IMR-90 (cell line): Measurements from ENCODE around the gene NAPB. TPM values are rescaled to one million over a fixed set of nuclear protein-coding genes. Genes with fewer than 3 reads are reported as not detected.
A peak's percentile ranks its signal among the peaks of the same experiment; 100 is the strongest.

Experiments used
- ATAC-seq: fragments of 200-7000 bp; cut with Tn5 transposase; 2 replicates; pipeline ENCODE4 v1.9.1; 2020; ENCODE audit warnings: low read depth, mild to moderate bottlenecking, moderate library complexity
- BruUV-seq: library from RNA; stranded (reverse); fragments of 400-500 nt; replicated peaks from 2 replicates; lab custom pipeline; 2021; lab: Mats Ljungman, UMichigan
- CTCF ChIA-PET: fragments of 300-600 bp; formaldehyde crosslinking; extraction: SDS; loops from one replicate; lab custom pipeline; 2021; ENCODE audit warnings: antibody characterized with exemption; lab: Yijun Ruan, JAX
- POLR2A ChIA-PET: fragments of 300-600 bp; sonication (Branson Sonifier 250); formaldehyde crosslinking; loops from one replicate; lab custom pipeline; 2022; ENCODE audit warnings: antibody characterized with exemption; ENCODE audit not compliant: unreplicated experiment; lab: Charles Lee
- DNase-seq: peaks from one replicate; pipeline ENCODE4 v3.0.0; 2013
- H2AFZ ChIP-seq: replicated peaks from 2 replicates; pipeline ENCODE3; 2013; ENCODE audit warnings: low read length, mild to moderate bottlenecking; ENCODE audit not compliant: poor library complexity
- H2AK5ac ChIP-seq: 2 replicates; pipeline ENCODE4 v1.6.1; 2013; ENCODE audit warnings: low read depth, low read length, inconsistent platforms
- H2AK9ac ChIP-seq: replicated peaks from 2 replicates; pipeline ENCODE3; 2013; ENCODE audit warnings: mild to moderate bottlenecking, low read depth, low read length, moderate library complexity; ENCODE audit not compliant: poor library complexity
- H2BK120ac ChIP-seq: 2 replicates; pipeline ENCODE4 v1.6.1; 2013; ENCODE audit warnings: low read depth, low read length, inconsistent platforms
- H2BK15ac ChIP-seq: 3 replicates; pipeline ENCODE4 v1.6.1; 2013; ENCODE audit warnings: low read depth, low read length, inconsistent platforms
- H2BK20ac ChIP-seq: 2 replicates; pipeline ENCODE4 v1.6.1; 2013; ENCODE audit warnings: low read depth, mild to moderate bottlenecking, inconsistent platforms, low read length, moderate library complexity
- H2BK5ac ChIP-seq: 2 replicates; pipeline ENCODE4 v1.6.1; 2013; ENCODE audit warnings: mild to moderate bottlenecking, low read depth, low read length, inconsistent platforms; ENCODE audit not compliant: poor library complexity, severe bottlenecking
- H3K14ac ChIP-seq: replicated peaks from 2 replicates; pipeline ENCODE4 v1.6.1; 2013; ENCODE audit warnings: low read depth, low read length, inconsistent platforms
- H3K18ac ChIP-seq: 2 replicates; pipeline ENCODE4 v1.6.1; 2013; ENCODE audit warnings: low read depth, low read length, control low read depth
- H3K23ac ChIP-seq: 2 replicates; pipeline ENCODE4 v1.6.1; 2013; ENCODE audit warnings: low read depth, low read length, inconsistent platforms
- H3K27ac ChIP-seq: 2 replicates; pipeline ENCODE4 v1.5.1; 2013; ENCODE audit warnings: mild to moderate bottlenecking, control low read depth, low read length; ENCODE audit not compliant: insufficient read depth
- H3K27me3 ChIP-seq: 2 replicates; pipeline ENCODE4 v1.6.1; 2013; ENCODE audit warnings: low read length; ENCODE audit not compliant: control insufficient read depth, insufficient read depth
- H3K36me3 ChIP-seq: 2 replicates; pipeline ENCODE4 v1.6.1; 2013; ENCODE audit warnings: low read length, mixed read lengths; ENCODE audit not compliant: control insufficient read depth, insufficient read depth
- H3K4ac ChIP-seq: 2 replicates; pipeline ENCODE4 v1.6.1; 2013; ENCODE audit warnings: low read depth, low read length, inconsistent platforms
- H3K4me1 ChIP-seq: 2 replicates; pipeline ENCODE4 v1.6.1; 2013; ENCODE audit warnings: low read length, mixed read lengths; ENCODE audit not compliant: control insufficient read depth, insufficient read depth
- H3K4me2 ChIP-seq: 2 replicates; pipeline ENCODE4 v1.6.1; 2013; ENCODE audit warnings: low read depth, mild to moderate bottlenecking, control low read depth, low read length, moderate library complexity
- H3K4me3 ChIP-seq: 2 replicates; pipeline ENCODE4 v1.5.1; 2013; ENCODE audit warnings: low read depth, mild to moderate bottlenecking, control low read depth, low read length, moderate library complexity; ENCODE audit not compliant: insufficient read depth
- H3K56ac ChIP-seq: 2 replicates; pipeline ENCODE4 v1.6.1; 2013; ENCODE audit warnings: low read length, inconsistent platforms; ENCODE audit not compliant: insufficient read depth; ENCODE audit errors: extremely low read depth
- H3K79me1 ChIP-seq, 2 experiments: 2 replicates each; pipeline ENCODE4 v1.6.1; 2013; ENCODE audit warnings: low read length in 2 of 2, inconsistent platforms in 1 of 2, low read depth in 1 of 2
- H3K9ac ChIP-seq: 2 replicates; pipeline ENCODE4 v1.6.1; 2013; ENCODE audit warnings: low read depth, low read length, control low read depth
- H3K9me1 ChIP-seq: 2 replicates; pipeline ENCODE4 v1.6.1; 2013; ENCODE audit warnings: low read length, inconsistent platforms; ENCODE audit not compliant: insufficient read depth
- H3K9me3 ChIP-seq: 2 replicates; pipeline ENCODE4 v1.6.1; 2013; ENCODE audit warnings: low read length; ENCODE audit not compliant: control insufficient read depth, insufficient read depth
- H4K20me1 ChIP-seq: 2 replicates; pipeline ENCODE4 v1.6.1; 2013; ENCODE audit warnings: low read length, inconsistent platforms; ENCODE audit not compliant: insufficient read depth
- H4K5ac ChIP-seq: 2 replicates; pipeline ENCODE4 v1.6.1; 2013; ENCODE audit warnings: mild to moderate bottlenecking, low read depth, low read length, control low read depth
- H4K8ac ChIP-seq, 2 experiments: 2 replicates each; pipeline ENCODE4 v1.6.1; 2013; ENCODE audit warnings: low read depth in 2 of 2, low read length in 2 of 2, control low read depth in 1 of 2, inconsistent platforms in 1 of 2
- H4K91ac ChIP-seq: 2 replicates; pipeline ENCODE4 v1.6.1; 2013; ENCODE audit warnings: low read depth, low read length, inconsistent platforms; ENCODE audit not compliant: insufficient read depth
- BHLHE40 ChIP-seq: fragments of 150-350 bp; IDR thresholded peaks from 2 replicates; pipeline ENCODE4 v1.6.1; 2016; ENCODE audit warnings: mild to moderate bottlenecking, low read depth, low read length
- CEBPB ChIP-seq: IDR thresholded peaks from 2 replicates; pipeline ENCODE4 v1.6.1; 2012; ENCODE audit warnings: low read depth, low read length, improper control_type of control experiment
- CHD1 ChIP-seq: IDR thresholded peaks from 2 replicates; pipeline ENCODE4 v1.6.1; 2012; ENCODE audit warnings: low read depth, low read length, improper control_type of control experiment
- FOS ChIP-seq: fragments of 150-350 bp; IDR thresholded peaks from 2 replicates; pipeline ENCODE4 v1.6.1; 2016; ENCODE audit warnings: low read depth, low read length
- MAFK ChIP-seq: IDR thresholded peaks from 2 replicates; pipeline ENCODE4 v1.6.1; 2012; ENCODE audit warnings: low read depth, low read length, improper control_type of control experiment
- MAZ ChIP-seq: IDR thresholded peaks from 2 replicates; pipeline ENCODE4 v1.6.1; 2012; ENCODE audit warnings: low read depth, mild to moderate bottlenecking, low read length, improper control_type of control experiment, moderate library complexity, borderline replicate concordance
- NFE2L2 ChIP-seq: fragments of 150-350 bp; IDR thresholded peaks from 2 replicates; pipeline ENCODE4 v1.6.1; 2016; ENCODE audit warnings: low read depth, mild to moderate bottlenecking, low read length
- POLR2A ChIP-seq: IDR thresholded peaks from 2 replicates; pipeline ENCODE4 v1.6.1; 2012; ENCODE audit warnings: mild to moderate bottlenecking, low read depth, low read length
- RAD21 ChIP-seq: IDR thresholded peaks from 2 replicates; pipeline ENCODE4 v1.6.1; 2012; ENCODE audit warnings: low read length, improper control_type of control experiment
- RCOR1 ChIP-seq: IDR thresholded peaks from 2 replicates; pipeline ENCODE4 v1.6.1; 2012; ENCODE audit warnings: mild to moderate bottlenecking, low read length, improper control_type of control experiment; ENCODE audit not compliant: insufficient replicate concordance
- RFX5 ChIP-seq: IDR thresholded peaks from 2 replicates; pipeline ENCODE4 v1.8.0; 2012; ENCODE audit warnings: low read depth, mild to moderate bottlenecking, low read length, moderate library complexity
- SMC3 ChIP-seq: fragments of 150-350 bp; IDR thresholded peaks from 2 replicates; pipeline ENCODE4 v1.6.1; 2016; ENCODE audit warnings: low read depth, mild to moderate bottlenecking, antibody characterized with exemption, low read length, moderate library complexity
- WGBS, 2 experiments: methylation state at CpG; one replicate each; pipeline versions ENCODE4 v1.1.5 to v1.1.7; 2013; ENCODE audit warnings: missing lambda C conversion rate in 2 of 2; ENCODE audit not compliant: insufficient read length in 1 of 2; ENCODE audit errors: extremely low coverage in 2 of 2; 5-methylcytosine and 5-hydroxymethylcytosine counted together
- dilution Hi-C: fragments of 300-500 bp; cut with HindIII; formaldehyde crosslinking; loops from one replicate; pipeline ENCODE4 v1.14.3; 2018; ENCODE audit warnings: low sequenced_read_pairs; ENCODE audit not compliant: unreplicated experiment
- in situ Hi-C: fragments of 300-500 bp; cut with MboI; formaldehyde crosslinking; loops from 3 replicates; pipeline ENCODE4 v1.14.3; 2019; ENCODE audit warnings: low sequenced_read_pairs, inconsistent platforms, mixed read lengths
- intact Hi-C: fragments of 100-400 bp; cut with micrococcal nuclease; formaldehyde crosslinking; loops from 2 replicates; pipeline ENCODE4 v1.10.0; 2022
- polyA plus RNA-seq, 3 experiments: library from polyadenylated mRNA; depleted of rRNA; stranded (reverse); fragments of >200 nt; gene quantifications; 2 replicates each; pipeline ENCODE4 v1.2.3, GENCODE V29; 2012; ENCODE audit warnings: low replicate concordance in 1 of 3
- total RNA-seq: library from RNA; depleted of rRNA; stranded (reverse); fragments of >200 nt; gene quantifications from 2 replicates; pipeline ENCODE4 v1.2.3, GENCODE V29; 2012
- TF ChIP-seq, protein P1 (sequence below): fragments of 150-350 bp; IDR thresholded peaks from 2 replicates; pipeline ENCODE4 v1.6.1; 2016; ENCODE audit warnings: low read depth, mild to moderate bottlenecking, low read length, moderate library complexity, borderline replicate concordance
- TF ChIP-seq, protein P2 (sequence below): fragments of 150-350 bp; IDR thresholded peaks from 2 replicates; pipeline ENCODE4 v1.6.1; 2017; ENCODE audit warnings: mild to moderate bottlenecking, antibody characterized with exemption, low read length, low read depth

The NAPB gene
- total and polyA plus RNA-seq, 2 of the 4 experiments (the other 2 are of a cell fraction) = 4.4 to 5.2 TPM

DNA sequence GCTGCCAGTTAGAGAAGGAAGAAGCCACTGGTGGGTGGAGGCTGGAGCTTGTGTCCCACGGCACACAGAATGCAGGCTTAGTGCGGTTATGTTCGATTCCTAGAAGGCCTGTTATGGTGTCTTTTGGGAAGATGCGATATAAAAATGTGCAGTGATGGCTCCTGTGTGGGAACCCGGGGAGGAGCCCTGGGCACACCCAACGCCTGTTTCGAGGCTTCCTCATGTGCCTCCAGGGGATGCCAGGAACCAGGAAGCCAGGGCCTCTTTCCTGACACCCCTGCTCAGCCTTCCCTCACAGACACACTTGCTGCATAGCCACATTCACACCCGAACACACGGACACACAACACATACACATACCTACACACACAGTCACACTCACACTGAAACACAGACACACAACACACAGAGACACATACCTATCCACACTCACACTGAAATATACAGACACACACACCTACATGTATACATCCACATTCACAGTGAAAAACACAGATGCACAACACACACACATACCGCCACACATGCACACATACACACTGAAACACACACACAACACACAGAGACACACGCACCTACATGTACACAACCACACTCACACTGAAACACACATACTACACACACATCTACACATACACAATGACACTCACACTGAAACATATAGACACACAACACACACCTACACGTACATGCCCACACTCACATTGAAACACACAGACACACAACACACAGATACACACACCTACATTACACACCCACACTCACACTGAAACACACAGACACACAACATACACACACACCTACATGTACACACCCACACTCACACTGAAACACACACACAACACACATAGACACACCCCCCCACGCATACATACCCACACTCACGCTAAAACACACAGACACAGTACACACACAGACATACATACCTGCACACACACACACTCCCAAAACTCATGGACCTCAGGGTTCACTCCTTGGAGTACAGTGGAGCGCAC lies 32.6 kb upstream of the NAPB start:
- Histone ChIP-seq H2AFZ (no peak overlapping the region), H2AK9ac (no peak overlapping the region), H3K9me1 (no peaks in the 10 kb centered on the region; the same call in 1 of the 2 replicates), H3K79me1 (no peaks in the 10 kb centered on the region), H3K4ac (no peak overlapping the region), H2BK15ac (no peak overlapping the region), H3K4me3 (no peak overlapping the region), H3K36me3 (no peaks in the 10 kb centered on the region), H3K4me2 (no peak overlapping the region), H2BK120ac (no peak overlapping the region), H3K14ac (no peak overlapping the region), H4K20me1 (no peaks in the 10 kb centered on the region), H3K18ac (no peak overlapping the region), H4K91ac (no peak overlapping the region), H3K27me3 (peaks cover 6% of the 10 kb centered on the region), H3K56ac (no peak overlapping the region), H3K9ac (no peak overlapping the region), H4K8ac (no peak overlapping the region), H3K9me3 (no peaks in the 10 kb centered on the region), H4K5ac (no peak overlapping the region), H3K4me1 (no peaks in the 10 kb centered on the region), H3K27ac (no peak overlapping the region), H2AK5ac (no peak overlapping the region), H2BK5ac (peak overlapping the region; percentile 63), H2BK20ac (no peak overlapping the region), H3K23ac (no peak overlapping the region)
- WGBS, 2 experiments = 88% methylated on average over 12 of the region's 15 CpGs; no CpG with 5 or more reads in 1 of the 2 experiments
- intact Hi-C loops (no loop called here), in situ Hi-C loops (no loop called here), dilution Hi-C loops (no loop called here)
- no TSS peak for BruUV-seq
- ATAC-seq = no peak
- CTCF ChIA-PET = no interaction called here
- DNase-seq = no peak
- POLR2A ChIA-PET = no interaction called here
- TF ChIP-seq NFE2L2 (no peak), RAD21 (no peak), RCOR1 (no peak), MAFK (no peak), POLR2A (no peak), FOS (no peak), MAZ (no peak), RFX5 (no peak), CEBPB (no peak), SMC3 (no peak), CHD1 (no peak), BHLHE40 (no peak)
- TF ChIP-seq, protein P1, sequence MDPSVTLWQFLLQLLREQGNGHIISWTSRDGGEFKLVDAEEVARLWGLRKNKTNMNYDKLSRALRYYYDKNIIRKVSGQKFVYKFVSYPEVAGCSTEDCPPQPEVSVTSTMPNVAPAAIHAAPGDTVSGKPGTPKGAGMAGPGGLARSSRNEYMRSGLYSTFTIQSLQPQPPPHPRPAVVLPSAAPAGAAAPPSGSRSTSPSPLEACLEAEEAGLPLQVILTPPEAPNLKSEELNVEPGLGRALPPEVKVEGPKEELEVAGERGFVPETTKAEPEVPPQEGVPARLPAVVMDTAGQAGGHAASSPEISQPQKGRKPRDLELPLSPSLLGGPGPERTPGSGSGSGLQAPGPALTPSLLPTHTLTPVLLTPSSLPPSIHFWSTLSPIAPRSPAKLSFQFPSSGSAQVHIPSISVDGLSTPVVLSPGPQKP = no peak
- TF ChIP-seq, protein P2, sequence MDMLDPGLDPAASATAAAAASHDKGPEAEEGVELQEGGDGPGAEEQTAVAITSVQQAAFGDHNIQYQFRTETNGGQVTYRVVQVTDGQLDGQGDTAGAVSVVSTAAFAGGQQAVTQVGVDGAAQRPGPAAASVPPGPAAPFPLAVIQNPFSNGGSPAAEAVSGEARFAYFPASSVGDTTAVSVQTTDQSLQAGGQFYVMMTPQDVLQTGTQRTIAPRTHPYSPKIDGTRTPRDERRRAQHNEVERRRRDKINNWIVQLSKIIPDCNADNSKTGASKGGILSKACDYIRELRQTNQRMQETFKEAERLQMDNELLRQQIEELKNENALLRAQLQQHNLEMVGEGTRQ = no peak
